ENCODE measurements around the gene OR5A2.
"Not testable (repeated sequence)": the region's sequence is repeated elsewhere in the genome, so short reads cannot be mapped to it uniquely, and the experiment has no call there.

Gene OR5A2

DNA sequence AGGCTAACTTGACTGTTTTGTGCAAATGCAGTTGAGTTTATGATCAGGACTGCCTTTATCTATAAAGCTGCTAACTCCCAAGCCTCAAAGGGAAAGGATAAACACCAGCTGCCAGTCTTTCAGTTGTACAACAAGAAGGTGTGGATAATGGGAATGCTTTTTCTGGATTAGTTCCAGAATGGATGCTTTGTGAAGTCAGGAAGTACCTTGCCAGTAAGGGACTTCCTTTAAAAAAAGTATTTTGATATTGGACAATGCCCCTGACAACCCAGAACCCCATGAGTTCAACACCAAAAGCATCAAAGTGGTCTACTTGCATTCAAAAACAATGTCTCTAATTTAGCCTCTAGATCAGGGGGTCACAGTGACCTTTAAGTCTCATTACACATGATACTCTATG, 32.0 kb downstream of the OR5A2 start:
- no peak overlapping the region for H3K4me3 ChIP-seq (IDR thresholded peaks at IDR 0.05; ENCODE audit: insufficient read depth, low read depth, low read length)
- H4K20me1 ChIP-seq (ENCODE audit: insufficient read depth), result no peaks in the 10 kb centered on the region
- H3K4me2 ChIP-seq, result no peak overlapping the region
- H2AFZ ChIP-seq (ENCODE audit: low read depth), result no peak overlapping the region
- no peaks in the 10 kb centered on the region for H3K36me3 ChIP-seq (ENCODE audit: insufficient read depth)
- H3K27ac ChIP-seq, result no peak overlapping the region
- no peaks in the 10 kb centered on the region for H3K27me3 ChIP-seq (ENCODE audit: insufficient read depth, low read depth)
- H3K4me1 ChIP-seq (ENCODE audit: low read depth, poor library complexity, severe bottlenecking), result no peaks in the 10 kb centered on the region
- TF ChIP-seq, protein P1, sequence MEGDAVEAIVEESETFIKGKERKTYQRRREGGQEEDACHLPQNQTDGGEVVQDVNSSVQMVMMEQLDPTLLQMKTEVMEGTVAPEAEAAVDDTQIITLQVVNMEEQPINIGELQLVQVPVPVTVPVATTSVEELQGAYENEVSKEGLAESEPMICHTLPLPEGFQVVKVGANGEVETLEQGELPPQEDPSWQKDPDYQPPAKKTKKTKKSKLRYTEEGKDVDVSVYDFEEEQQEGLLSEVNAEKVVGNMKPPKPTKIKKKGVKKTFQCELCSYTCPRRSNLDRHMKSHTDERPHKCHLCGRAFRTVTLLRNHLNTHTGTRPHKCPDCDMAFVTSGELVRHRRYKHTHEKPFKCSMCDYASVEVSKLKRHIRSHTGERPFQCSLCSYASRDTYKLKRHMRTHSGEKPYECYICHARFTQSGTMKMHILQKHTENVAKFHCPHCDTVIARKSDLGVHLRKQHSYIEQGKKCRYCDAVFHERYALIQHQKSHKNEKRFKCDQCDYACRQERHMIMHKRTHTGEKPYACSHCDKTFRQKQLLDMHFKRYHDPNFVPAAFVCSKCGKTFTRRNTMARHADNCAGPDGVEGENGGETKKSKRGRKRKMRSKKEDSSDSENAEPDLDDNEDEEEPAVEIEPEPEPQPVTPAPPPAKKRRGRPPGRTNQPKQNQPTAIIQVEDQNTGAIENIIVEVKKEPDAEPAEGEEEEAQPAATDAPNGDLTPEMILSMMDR (conservative IDR thresholded peaks at IDR 0.05; ENCODE audit: low read depth, low read length), result no peak
- no peak overlapping the region for H3K9ac ChIP-seq
- H3K79me2 ChIP-seq (ENCODE audit: insufficient read depth, low read depth), result no peaks in the 10 kb centered on the region

DNA sequence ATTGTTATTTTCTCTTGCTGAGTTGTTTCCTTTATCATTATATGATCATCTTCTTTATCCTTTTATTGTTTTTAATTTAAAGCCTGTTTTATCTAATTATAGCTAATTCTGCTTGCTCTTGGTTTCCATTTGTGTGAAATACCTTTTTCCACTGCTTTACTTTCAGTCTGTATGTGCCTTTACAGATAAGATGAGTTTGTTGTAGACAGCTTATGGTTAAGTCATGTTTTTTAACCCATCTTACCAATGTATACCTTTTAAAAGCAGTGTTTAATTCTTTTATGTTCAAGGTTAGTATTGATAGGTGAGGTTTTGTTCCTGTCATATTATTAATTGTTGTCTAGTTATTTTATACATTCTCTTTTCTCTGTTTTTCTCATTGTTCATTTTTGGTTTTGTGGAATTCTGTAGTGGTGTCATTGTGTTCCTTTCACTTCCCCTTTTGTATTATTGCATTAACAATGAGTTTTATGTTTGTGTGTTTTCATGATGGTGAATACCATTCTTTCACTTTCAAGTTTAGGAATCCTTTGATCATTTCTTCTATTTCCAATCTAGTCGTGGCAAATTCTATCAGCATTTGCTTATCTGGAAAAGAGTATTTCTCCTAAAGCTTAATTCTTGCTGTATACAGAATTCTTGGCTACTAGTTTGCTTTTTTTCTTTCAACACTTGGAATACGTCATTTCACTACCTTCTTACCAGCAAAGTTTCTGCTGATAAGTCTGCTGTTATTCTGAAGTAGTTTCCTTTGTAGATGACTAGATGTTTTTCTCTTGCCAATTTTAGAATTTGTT, 45.8 kb downstream of the OR5A2 start:
- Histone ChIP-seq H3K9ac (no peak overlapping the region), H3K4me2 (peak overlapping the region; percentile 30), H3K27me3 (ENCODE audit: insufficient read depth, low read depth) (no peaks in the 10 kb centered on the region), H3K4me3 (IDR thresholded peaks at IDR 0.05; ENCODE audit: insufficient read depth, low read depth, low read length) (no peak overlapping the region), H4K20me1 (ENCODE audit: insufficient read depth) (no peaks in the 10 kb centered on the region), H3K27ac (peak overlapping the region; percentile 7; the same call in 1 of the 2 replicates), H3K79me2 (ENCODE audit: insufficient read depth, low read depth) (no peaks in the 10 kb centered on the region), H3K4me1 (ENCODE audit: low read depth, poor library complexity, severe bottlenecking) (peaks cover 31% of the 10 kb centered on the region), H2AFZ (ENCODE audit: low read depth) (no peak overlapping the region), H3K36me3 (ENCODE audit: insufficient read depth) (no peaks in the 10 kb centered on the region)
- TF ChIP-seq, protein P1 (conservative IDR thresholded peaks at IDR 0.05; ENCODE audit: low read depth, low read length), result no peak

DNA sequence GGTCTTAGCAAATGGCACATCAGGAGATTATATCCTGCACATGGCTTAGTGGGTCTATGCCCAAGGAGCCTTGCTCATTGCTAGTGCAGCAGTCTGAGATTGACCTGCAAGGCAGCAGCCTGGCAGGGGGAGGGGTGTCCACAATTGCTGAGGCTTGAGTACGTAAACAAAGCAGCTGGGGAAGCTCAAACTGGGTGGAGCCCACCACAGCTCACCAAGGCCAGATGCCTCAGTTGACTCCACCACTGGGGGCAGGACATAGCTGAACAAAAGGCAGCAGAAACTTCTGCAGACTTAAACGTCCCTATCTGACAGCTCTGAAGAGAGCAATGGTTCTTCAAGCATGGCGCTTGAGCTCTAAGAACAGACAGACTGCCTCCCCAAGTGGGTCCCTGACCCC, 53.9 kb downstream of the OR5A2 start:
- not testable (repeated sequence) for H2AFZ ChIP-seq (ENCODE audit: low read depth); H3K4me3 ChIP-seq (IDR thresholded peaks at IDR 0.05; ENCODE audit: insufficient read depth, low read depth, low read length); H3K27ac ChIP-seq; H3K4me2 ChIP-seq; H3K27me3 ChIP-seq (ENCODE audit: insufficient read depth, low read depth); H3K36me3 ChIP-seq (ENCODE audit: insufficient read depth); H4K20me1 ChIP-seq (ENCODE audit: insufficient read depth); H3K9ac ChIP-seq; H3K79me2 ChIP-seq (ENCODE audit: insufficient read depth, low read depth)
- H3K4me1 ChIP-seq (ENCODE audit: low read depth, poor library complexity, severe bottlenecking), result peaks cover 27% of the 10 kb centered on the region

DNA sequence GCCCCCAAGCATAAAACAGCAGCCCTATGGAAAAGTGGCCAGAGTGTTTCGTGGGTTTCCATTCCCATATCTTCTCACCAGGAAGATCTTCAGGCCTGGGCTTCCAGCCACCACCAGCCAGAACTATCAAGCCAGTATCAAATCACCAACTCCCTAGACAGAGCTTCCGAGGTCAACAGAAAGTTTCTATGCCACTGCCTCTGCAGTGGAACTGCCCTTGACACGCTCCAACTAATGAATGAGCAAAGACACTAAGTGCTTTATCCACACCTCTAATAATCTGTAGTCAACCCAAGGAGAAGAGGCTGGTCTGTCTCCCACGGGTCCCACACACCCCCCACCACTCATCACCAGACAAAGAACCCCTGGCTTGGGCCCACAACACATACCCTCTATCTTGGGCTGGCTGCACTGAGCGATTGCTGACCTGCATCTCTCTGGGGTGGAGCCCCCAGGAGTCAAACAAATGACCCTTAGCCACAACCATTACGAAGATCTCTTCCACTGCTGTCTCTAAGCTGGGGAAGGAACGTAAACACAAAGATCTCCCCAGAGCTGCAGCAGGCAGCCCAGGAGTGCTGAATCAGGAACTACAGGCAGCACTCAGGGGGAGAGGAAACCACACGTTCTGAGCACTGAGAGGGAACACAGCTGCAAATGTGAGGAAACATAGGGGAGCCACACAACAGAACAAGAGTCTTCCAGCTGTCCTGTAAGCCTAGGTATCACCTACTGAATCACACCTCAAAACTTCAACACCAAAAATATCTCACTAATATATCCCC, 57.8 kb downstream of the OR5A2 start:
- TF ChIP-seq, protein P1 (conservative IDR thresholded peaks at IDR 0.05; ENCODE audit: low read depth, low read length), result no peak
- Histone ChIP-seq H3K4me2 (peak overlapping the region; percentile 66), H3K27me3 (ENCODE audit: insufficient read depth, low read depth) (no peaks in the 10 kb centered on the region), H3K4me3 (IDR thresholded peaks at IDR 0.05; ENCODE audit: insufficient read depth, low read depth, low read length) (no peak overlapping the region), H3K9ac (no peak overlapping the region; the same call in 1 of the 2 replicates), H2AFZ (ENCODE audit: low read depth) (peak overlapping the region; percentile 58), H3K4me1 (ENCODE audit: low read depth, poor library complexity, severe bottlenecking) (peaks cover 33% of the 10 kb centered on the region), H3K36me3 (ENCODE audit: insufficient read depth) (no peaks in the 10 kb centered on the region), H3K79me2 (ENCODE audit: insufficient read depth, low read depth) (no peaks in the 10 kb centered on the region), H3K27ac (peak overlapping the region; percentile 69), H4K20me1 (ENCODE audit: insufficient read depth) (no peaks in the 10 kb centered on the region)

Measured in KMS-11 (cell line).